SK-N-SH (cell line): Measurements from ENCODE around the gene IL1R2.

Experiments used
- CTCF ChIP-seq: fragments of 200-600 bp; sonication (generic); IDR thresholded peaks from 2 replicates; pipeline ENCODE4 v1.6.1; 2017; ENCODE audit warnings: antibody characterized with exemption, mild to moderate bottlenecking, moderate library complexity
- FOXM1 ChIP-seq: IDR thresholded peaks from 2 replicates; pipeline ENCODE4 v1.4.0; 2012; ENCODE audit warnings: low read depth, mild to moderate bottlenecking
- JUND ChIP-seq: IDR thresholded peaks from 2 replicates; pipeline ENCODE4 v1.4.0; 2012

DNA sequence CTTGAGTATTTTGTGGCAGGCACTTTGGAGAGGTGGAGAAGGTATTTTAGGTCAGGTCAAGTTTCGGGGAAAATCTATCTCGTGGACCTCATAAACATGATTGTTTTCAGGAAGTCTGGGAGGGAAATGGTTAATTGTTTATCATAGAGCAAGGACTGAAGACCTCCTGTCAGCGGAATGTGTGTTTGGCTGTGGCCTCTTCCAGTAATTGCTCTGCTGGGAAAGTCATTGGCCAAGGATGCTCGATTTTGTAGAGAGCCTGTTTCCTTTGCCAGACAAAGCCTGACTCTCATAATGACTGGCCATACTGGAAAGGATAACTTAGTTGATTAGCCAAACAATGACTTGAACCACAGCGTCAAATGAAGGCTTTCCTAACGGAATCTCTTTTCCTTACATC, 30.0 kb downstream of the IL1R2 start:
- TF ChIP-seq FOXM1 (no peak), CTCF (no peak), JUND (no peak)
